HG03175 (cell line): ENCODE measurements around the gene SLC12A7.
"Not testable (repeated sequence)": the region's sequence is repeated elsewhere in the genome, so short reads cannot be mapped to it uniquely, and the experiment has no call there.

Source experiments
- ATAC-seq: cut with Tn5 transposase; IDR thresholded peaks from one replicate; pipeline ENCODE4 v1.9.1; 2021; ENCODE audit warnings: mild to moderate bottlenecking, moderate library complexity; ENCODE audit not compliant: unreplicated experiment

The SLC12A7 gene

DNA sequence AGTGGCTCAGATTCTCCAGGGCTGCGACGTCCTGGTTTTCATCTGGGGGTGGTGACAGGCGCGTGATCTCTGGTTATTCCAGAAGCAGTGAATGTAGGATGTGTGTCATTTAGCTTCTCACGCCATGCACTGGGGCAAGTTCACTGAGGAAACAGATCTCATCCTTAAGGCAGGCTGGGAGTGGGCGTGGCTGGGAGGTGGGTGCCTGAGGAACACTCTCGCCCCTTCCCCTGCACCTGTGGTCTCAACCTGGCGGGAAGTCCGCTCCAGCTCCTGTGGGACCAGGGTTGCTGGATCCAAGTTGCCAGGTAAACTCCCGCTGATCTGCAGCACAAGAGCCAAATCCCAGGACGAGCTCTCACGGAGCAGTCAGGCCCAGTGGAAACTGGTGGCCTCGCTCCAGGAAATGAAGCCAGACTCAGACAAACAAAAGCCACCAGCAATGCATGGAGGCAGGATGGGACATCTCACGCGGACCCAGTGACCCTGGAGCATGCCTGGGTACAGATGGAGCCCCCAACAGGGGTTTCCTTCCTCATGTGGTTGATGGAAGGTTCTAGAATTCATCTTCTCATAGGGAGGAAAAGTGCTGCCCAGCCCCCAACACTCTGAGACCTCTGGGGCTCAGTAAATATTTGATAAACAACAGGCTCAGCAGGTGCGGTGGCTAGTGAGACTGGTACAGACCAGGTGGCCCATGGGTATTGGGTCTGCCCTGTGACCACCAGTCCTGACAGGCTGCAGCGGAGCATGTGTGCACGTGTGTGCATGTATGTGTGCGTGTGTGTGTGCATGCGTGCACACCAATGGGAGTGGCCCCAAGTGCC is 16.3 kb upstream of the SLC12A7 start:
- no peak for ATAC-seq

DNA sequence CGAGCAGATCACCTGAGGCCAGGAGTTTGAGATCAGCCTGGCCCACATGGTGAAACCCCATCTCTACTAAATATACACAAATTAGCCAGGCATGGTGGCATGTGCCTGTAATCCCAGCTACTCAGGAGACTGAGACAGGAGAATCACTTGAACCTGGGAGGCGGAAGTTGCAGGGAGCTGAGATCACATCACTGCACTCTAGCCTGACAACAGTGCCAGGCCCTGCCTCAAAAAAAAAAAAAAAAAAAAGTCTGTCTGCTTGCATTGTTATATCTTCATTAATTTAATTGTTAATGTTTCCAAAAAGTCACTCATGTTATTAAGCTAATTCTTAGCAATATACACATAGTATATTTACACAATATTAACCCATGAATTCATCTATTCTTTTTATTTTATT is 13.8 kb upstream of the SLC12A7 start:
- not testable (repeated sequence) for ATAC-seq

DNA sequence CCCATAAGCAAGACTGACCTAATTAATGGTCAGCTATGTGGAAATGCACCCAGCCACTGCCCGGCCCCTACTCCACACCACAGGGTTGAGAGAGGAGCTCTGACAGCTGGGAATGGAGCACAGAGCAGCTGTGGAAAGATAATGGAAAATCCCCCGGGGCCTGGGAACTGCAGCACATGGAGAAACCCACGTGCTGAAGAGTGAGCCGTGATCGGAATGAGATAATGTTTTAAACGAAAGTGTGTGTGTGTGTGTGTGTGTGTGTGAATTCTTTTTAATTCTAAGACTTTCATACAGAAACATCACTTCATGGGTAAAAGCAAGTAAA is 13.1 kb upstream of the SLC12A7 start:
- no peak for ATAC-seq

DNA sequence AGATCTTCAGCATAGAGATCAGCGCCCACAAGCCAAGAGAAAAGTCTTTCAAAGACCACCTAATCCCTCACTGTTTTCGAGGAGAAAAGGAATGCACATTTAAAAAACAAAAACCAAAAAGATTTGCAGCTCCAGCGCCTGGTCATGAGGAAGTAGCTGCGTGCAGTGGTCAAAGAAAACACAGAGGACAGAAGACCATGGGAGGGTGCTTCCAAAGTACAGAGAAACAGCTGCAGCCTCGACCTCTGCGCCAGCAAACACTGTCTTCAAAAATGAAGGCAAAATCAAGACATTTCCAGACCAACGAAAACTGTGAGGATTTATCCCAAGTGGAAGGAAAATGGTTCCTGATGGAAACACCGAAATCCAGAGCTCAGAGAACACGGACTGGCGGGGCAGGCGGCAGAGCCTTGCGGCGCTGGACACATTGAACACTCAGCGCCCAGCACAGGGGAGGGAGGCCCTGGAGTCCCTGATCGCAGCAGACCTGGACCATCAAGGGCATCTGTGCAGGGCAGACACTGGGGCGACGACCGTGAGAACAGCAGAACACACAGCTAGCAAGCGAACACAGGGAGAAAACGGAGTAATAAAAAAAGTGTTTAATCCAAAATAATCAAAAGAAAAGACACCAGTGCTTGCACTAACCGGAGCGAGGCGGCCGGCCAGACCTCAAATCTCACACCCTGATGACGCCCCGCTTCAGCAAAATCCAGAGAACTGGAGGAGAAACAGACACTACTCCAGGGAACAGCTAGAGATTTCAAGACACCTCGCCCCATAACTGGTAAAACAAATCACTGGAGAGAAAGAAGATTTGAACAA is 12.6 kb upstream of the SLC12A7 start:
- ATAC-seq, result no peak

DNA sequence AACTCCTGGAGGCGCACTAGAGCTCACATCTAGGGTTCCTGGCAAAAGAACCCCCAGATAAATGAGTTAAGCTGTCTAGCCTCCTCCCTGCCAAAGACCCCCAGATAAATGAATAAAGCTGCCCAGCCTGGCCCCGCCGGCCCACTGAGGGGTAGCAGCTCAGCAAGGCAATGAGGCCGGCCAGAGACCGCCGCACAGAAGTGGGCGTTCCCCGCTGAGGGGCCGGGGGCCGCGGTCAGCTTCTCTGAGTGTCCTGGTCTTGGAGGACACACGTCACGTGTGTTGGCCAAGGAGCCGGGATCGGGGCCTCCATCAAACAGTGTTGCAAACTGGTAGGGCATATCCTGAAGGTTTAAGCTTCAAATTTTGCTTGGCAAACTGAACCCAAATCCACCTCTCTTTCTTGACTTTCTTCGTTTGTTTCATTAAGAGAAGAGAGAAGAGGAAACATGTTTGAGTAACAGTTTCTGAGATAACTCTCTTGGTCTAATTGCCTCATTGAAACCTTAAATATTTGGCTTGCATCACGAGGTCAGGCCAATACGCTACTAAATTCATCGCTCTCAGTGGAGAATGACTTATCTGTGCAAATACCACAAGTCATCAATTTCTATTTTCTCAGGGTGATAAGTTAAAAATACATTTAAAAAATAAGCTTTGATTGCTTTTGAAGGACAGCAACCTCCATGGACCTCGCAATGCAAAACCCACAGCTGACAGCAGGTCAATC is 11.7 kb upstream of the SLC12A7 start:
- no peak for ATAC-seq

DNA sequence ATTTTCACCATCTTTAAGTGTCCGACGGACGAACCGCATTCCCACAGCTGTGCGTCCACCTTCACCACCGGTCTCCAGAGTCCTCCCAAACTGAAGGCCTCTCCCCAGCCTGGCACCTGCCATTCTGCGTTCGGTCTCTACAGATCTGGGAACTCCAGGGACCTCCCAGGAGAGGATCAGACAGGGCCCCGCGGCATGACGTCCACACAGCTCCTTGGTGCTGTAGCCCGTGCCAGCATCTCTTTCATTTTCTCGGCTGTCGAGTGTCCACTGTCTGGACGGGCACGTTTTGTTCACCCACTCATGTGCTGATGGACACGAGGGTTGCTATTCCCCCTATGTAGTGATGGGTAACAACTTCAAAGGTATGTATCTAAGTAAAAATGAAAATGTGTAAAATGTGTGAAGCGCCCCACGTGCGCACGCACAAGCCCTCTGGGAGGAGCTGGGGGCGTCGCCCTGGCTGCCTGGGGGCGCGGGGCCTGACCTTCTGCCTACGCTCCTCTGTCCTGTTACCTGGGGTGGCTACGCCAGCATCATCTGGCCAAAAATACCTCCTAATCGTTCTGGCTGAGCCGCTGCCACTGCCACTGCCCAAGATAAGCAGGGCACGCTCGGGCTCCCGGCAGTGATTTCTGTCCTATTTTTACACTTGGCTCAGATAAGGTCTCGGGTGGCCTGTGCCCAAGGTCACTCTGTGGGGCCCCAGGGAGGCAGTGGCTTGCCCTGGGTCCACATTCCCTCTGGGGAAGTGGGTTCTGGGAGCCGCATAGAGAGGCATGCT is 10.8 kb upstream of the SLC12A7 start:
- ATAC-seq, result no peak

DNA sequence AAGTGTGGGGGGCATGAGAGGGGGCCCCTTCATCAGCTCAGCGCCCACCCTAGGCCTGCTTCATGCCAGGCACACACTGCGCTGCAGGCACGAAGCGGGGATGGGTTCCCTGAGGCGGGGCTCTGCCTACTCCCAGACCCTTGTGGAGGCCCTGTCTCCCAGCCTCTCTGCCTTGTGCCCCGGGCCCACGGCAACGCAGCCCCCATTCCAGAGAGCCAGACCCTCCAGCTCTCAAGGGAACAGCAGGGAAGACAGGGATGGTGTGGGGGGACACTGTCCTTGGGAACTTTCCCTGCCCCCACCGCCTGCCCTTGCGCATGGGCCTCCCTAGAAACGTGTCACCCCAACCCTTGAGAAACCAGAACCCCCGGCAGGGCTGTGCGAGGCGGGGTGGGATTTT is 10.0 kb upstream of the SLC12A7 start:
- no peak for ATAC-seq

DNA sequence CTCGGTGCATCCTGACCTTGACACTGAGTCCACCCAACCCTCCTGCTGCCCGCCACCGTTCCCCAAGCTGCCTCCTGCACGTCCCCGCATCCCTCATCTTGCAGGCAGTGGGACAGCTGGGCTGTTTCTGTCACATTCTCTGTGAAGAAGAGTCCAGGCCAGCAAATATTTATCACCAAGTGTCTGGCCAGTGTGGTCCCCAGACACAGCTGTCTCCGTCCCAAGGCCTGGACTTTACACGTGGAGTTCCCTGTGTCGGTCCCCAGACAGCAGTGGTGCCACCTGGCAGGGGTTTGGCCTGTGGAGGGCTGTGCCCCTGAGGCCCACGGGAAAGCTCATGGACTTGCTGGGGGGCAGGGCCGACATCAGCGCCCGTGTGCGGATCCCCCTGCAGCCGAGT is 9.2 kb upstream of the SLC12A7 start:
- ATAC-seq, result no peak

DNA sequence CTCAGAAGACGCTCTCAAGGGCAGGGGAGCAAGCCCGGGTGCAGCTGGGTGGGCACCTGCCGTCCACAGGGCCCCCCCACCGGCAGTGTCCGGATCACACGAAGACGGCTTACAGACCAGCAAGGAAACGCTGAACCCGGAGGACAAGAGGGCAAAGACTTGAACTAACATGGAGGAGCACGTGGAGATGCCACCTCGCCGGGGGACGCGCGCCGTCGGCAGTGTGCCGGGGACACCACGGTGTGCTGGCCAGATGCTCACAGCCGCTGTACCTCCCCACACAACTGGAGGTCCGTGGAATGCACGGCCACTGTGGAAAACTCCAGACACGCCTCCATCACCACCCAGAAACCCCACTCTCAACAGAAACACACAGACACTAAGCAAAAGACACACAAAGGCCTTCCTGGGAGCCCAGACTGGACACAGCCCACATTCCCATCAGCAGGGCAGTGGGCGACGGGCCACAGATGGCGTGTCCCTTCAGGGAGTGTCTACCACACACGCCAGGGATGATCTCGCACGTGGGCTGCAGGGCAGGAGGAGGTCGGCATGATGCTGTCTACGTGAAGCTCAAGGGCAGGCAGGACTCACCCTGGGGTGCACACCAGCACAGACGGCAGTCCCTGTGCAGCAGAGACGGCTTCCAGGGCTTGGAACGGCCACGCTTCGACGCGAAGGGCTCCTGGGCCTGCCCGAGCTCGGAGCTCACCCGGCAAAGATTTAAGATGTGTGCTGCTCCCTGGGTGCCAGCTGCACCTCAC is 8.6 kb upstream of the SLC12A7 start:
- ATAC-seq, result no peak

DNA sequence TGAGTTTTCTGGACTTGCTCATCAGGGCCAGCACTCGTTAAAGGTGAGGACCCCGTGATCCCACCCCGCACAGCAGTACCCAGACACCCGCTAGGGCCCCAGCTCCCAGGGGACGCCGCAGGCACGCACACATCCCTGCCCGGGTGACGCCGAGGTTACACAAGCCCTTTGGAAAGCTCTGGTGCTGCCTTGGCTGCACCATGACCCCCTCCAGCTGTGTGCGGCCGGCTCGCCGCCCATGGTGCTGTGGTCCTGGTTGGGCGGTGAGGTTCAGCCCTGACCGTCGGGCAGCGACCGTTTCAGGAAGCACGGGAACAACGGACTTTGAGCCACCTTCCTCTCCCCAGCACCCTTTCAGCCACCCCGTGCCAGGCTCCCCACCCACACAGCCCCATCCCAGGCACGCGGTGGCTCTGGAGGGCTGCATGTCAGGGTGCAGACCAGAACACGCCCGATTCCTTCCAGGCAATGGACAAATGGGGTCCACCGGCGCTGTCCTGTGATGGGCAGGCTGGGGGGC is 7.5 kb upstream of the SLC12A7 start:
- ATAC-seq, result no peak

DNA sequence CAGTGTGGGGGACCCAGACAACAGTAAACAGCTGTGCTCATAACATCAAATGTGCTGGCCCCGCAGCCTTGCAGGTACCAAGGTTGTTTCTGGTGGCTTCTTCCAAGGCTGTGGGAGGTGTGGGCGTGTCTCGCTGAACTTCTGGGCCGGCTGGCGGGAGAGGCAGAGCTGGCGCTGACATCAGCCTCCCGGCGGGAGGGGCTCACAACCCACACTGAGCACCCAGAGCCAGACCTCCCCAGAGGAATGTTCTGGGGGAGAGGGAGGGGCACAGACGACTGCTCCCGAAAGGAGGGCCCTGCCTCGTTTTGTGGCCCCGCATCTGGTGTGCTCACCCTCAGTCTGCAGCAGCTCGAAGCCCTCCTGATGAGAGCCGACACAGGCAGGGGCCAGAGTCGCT is 6.9 kb upstream of the SLC12A7 start:
- no peak for ATAC-seq

DNA sequence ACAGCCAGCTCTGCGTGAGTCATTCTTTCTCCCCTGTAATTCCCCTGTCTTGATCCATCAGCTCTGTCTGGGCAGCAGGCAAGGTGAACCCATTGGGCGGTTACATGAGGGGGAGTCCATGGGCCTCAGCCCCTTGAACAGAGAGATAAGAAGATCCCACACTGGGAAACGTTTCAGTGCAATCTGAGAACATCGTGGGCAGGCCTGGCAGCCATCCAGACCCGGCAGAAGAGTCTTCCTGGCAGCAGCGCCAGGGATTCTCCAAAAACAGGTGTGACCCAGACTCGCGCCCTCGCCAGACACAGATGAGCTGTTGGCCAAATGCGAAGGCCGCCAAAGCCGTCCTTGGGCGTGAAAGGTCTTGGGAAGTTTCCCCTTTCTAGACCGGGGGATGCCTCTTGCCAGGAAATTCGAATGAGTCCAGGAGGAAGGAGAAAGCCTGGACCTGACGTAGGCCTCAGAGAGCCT is 6.4 kb upstream of the SLC12A7 start:
- ATAC-seq, result no peak

DNA sequence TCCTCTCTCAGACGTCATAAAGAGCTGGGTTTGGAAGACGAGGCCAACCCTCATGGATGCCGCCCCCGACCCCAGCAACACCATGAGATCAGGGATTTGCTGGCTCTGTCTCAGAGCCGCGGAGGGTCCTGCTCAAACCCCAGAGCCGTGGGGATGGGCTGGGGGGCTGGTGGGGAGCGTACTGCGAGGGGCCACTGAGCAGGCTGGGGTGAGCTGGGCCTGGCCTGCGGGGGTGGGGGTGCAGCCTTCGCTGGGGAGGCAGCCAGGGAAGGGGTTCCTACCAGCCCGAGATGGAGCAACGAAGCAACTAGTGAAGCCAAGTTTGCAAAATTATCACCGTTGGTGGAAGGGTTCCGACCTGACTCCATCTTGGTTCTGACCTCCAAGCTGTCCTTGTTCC is 5.1 kb upstream of the SLC12A7 start:
- ATAC-seq, result no peak

DNA sequence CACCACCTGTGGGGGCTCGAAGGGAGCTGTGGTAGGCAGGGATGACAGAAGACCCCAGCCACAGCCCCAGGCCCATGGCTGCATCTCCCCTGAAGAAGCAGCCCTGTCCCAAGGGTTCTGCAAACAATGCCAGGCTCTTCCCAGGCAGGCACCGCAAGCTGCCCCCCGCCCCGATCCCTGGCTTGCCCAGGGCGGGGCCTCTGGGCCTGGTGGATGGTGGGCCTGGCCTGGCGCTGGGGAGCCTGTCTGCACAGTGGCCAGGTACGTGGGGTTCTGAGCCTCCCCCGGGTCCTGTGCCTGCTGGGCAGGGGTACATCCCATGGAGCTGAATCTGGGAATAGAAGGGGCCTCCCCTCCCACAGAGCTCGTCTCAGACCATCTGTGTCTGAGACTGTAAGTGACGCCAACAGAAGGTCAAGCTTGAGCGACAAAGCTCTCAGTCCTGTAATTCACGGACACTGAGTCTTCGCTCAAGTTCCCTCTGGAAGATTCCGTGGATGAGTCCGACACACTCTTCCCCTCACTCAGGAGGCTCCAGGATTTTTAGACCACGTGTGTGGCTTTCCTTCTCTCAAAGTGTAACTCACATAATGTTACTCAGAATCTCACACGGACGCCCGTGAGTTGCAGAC is 4.4 kb upstream of the SLC12A7 start:
- ATAC-seq, result no peak

DNA sequence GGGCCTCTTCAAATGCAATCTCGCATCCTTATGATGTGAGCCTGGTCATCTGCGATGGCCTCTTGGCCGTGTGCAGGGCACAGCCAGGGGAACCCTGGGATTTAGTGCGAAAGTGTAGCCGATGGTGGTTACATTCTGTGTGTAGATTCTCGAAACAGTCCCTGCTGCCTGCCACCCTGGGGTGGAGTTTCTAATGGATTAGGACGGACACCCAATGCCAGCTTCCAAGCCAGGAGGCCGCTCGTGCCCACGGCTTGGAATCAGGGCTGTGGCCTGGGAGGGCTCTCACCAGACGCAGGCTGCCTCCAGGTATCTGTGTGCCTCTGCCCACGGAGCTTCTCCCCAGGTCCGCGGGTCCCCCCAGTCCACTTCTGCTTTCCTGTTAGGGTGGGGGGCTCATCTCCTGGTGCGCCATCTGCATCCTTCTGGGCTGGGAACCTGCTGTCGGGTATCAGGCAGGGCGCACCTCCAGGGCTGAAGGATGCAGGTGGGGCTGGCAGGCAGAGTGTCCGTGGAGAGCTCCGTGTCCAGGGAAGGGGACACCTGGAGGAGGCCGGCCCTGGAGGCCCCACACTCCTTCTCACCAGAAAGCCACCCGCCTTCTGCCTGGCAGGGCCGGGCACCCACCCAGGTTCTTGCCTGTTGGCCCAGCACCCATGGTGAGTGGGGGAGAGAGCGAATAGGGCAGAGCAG is 3.4 kb upstream of the SLC12A7 start:
- no peak for ATAC-seq

DNA sequence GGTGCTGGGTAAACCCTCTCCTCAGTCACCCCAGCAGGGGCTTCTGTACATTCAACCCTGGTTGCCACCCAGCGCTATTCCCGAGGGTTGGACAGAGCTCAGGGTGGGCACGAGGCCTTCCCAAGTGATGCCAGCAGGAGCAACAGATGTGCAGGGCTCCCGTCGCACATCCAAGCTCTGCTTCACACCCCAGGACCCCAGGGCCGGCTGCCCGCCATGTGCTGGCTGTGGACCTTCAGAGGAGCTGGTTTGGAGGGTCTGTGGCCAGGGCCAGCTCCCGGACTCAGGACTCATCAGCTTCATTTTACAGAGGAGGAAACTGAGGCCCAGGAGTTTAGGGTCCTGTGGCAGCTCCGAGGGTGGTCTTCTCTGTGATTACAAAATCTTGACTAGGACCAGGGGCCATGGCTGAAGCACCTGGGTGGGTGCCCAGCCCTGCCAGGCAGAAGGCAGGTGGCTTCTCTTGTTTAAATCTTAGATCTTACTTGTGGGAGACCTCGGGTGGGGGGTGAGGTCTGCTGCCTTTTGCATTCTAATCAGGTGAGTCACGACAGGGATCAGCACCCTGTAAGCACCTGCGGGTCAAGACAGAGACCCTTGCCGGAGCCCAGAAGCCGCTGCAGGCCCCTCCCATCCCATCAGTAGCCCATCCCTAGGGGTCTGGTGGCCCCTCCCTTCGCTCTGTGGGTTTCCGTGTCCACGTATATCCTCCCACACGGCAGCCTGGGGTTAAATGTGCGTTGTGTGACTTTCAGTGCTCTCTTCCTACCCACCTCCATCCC is 2.1 kb upstream of the SLC12A7 start:
- no peak for ATAC-seq

DNA sequence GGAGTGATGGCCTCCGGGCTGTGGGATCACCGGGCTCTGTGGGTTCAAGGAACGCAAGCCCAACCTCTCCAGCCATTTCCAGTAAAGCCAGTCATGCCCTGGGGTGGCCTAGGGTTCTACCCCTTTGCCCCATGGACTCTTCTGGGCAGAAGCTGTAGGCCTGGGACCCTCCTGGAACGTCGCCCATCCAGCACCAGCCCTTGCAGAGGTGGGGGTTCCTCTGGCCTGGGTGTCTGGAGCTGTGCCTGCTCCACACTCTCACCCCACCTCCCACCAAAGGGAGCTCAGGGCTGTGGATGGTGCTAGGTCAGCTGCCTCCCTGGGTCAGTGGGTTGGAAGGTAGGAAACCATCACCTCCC is 1.4 kb upstream of the SLC12A7 start:
- ATAC-seq, result no peak
